ENCODE measurements around the gene SNRNP40. TPM values are rescaled to one million over a fixed set of nuclear protein-coding genes. Genes with fewer than 3 reads are reported as not detected.

SNRNP40 gene
- total and polyA plus RNA-seq, 9 donors = 26.0 to 62.3 (median 43.2) TPM

- Histone ChIP-seq H3K36me3 (no peaks in the 10 kb centered on the region), H3K27ac (no peak overlapping the region), H3K27me3 (no peaks in the 10 kb centered on the region), H3K4me1 (ENCODE audit: insufficient read depth) (no peaks in the 10 kb centered on the region), H3K9me3 (no peaks in the 10 kb centered on the region), H3K4me3 (no peak overlapping the region)
- intact Hi-C loops (cut with DNase I) = no loop called here
- 36 to 50% (median 38%) methylated on average over 3 of the region's 3 CpGs for WGBS, 3 donors
- no peak for DNase-seq
- no peak for TF ChIP-seq EP300 (IDR thresholded peaks at IDR 0.05)
- TF ChIP-seq, protein P1, sequence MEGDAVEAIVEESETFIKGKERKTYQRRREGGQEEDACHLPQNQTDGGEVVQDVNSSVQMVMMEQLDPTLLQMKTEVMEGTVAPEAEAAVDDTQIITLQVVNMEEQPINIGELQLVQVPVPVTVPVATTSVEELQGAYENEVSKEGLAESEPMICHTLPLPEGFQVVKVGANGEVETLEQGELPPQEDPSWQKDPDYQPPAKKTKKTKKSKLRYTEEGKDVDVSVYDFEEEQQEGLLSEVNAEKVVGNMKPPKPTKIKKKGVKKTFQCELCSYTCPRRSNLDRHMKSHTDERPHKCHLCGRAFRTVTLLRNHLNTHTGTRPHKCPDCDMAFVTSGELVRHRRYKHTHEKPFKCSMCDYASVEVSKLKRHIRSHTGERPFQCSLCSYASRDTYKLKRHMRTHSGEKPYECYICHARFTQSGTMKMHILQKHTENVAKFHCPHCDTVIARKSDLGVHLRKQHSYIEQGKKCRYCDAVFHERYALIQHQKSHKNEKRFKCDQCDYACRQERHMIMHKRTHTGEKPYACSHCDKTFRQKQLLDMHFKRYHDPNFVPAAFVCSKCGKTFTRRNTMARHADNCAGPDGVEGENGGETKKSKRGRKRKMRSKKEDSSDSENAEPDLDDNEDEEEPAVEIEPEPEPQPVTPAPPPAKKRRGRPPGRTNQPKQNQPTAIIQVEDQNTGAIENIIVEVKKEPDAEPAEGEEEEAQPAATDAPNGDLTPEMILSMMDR (IDR thresholded peaks at IDR 0.05) = no peak
- no peak for TF ChIP-seq POLR2A (IDR thresholded peaks at IDR 0.05)
These were observed 66.2 kb downstream of the SNRNP40 start for GRCh38 chr1:31230378-31230777.

DNA sequence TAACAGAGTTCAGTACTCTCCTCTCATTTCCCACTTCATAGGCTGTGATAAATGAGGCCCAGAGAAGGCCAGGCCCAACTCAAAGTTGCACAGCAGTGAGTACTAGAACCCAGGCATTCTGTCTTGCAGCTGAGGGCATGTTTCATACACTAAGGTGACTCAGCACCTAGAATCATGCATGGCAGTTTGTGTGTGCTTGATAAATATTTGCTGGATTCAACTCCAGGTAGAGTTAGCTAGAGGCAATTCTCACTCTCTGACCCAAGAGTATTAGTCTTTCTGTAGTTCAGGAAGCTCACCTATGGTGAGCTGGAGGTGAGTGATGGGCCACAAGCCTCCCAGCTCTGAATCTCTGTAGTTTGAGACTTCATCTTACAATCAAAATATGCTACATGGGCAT lies 67.6 kb downstream of the SNRNP40 start:
- H3K4me1 ChIP-seq (ENCODE audit: insufficient read depth) = no peaks in the 10 kb centered on the region
- H3K9me3 ChIP-seq = no peaks in the 10 kb centered on the region
- TF ChIP-seq, protein P1 (IDR thresholded peaks at IDR 0.05) = no peak
- TF ChIP-seq EP300 (IDR thresholded peaks at IDR 0.05) (no peak), POLR2A (IDR thresholded peaks at IDR 0.05) (no peak)
- no peaks in the 10 kb centered on the region for H3K36me3 ChIP-seq
- H3K4me3 ChIP-seq = no peak overlapping the region
- no peak for DNase-seq
- intact Hi-C loops (cut with DNase I) = no loop called here
- no peak overlapping the region for H3K27ac ChIP-seq
- H3K27me3 ChIP-seq = no peaks in the 10 kb centered on the region

DNA sequence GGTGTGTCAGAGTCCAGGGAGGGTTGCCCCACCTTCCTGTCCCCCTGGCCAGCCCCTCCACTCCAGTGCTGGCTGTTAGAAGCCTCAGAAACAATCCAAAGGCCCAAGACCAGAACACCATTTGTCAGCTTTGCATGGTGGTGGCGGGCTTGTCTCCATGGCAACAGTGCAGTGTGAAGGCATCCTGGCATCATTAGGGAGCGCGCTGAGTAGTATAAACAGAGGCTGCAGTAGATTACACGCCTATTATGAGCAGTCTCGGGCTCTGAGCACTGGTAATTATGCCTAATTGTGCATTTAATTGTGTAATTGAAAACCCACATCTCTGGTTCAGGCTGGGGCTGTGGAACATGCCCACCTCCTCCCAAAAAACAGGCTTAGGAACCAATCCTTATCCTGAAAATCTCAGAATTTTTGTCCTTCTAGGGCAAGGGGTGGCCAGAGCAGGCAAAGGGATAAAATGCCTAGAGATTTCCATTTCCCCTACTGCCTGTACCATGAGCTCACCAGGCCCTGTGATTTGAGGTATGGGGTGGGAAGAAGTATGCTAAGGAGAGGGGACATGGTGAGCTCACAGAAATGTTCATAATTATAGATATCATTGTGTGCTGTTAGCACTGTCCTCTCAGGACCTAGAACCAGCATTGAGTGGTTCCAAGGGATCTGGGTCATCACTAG lies 68.6 kb downstream of the SNRNP40 start:
- 81 to 85% (median 84%) methylated on average over 5 of the region's 5 CpGs for WGBS, 3 donors

GRCh38 chr1:31224068-31224467 lies 72.5 kb downstream of the SNRNP40 start:
- no peak for DNase-seq
- intact Hi-C loops (cut with DNase I) = no loop called here

More for the DNA sequence above, 68.6 kb downstream of the SNRNP40 start:
- Histone ChIP-seq H3K27ac (no peak overlapping the region), H3K36me3 (no peaks in the 10 kb centered on the region), H3K27me3 (no peaks in the 10 kb centered on the region), H3K4me1 (ENCODE audit: insufficient read depth) (no peaks in the 10 kb centered on the region), H3K4me3 (no peak overlapping the region), H3K9me3 (no peaks in the 10 kb centered on the region)
- TF ChIP-seq EP300 (IDR thresholded peaks at IDR 0.05) (no peak), POLR2A (IDR thresholded peaks at IDR 0.05) (no peak)
- TF ChIP-seq, protein P1 (IDR thresholded peaks at IDR 0.05) = no peak
- intact Hi-C loops (cut with DNase I) = no loop called here
- DNase-seq = no peak

More at GRCh38 chr1:31224068-31224467, 72.5 kb downstream of the SNRNP40 start:
- 14 to 15% (median 14%) methylated on average over 9 of the region's 9 CpGs for WGBS, 3 donors
- Histone ChIP-seq H3K36me3 (no peaks in the 10 kb centered on the region), H3K27me3 (no peaks in the 10 kb centered on the region), H3K9me3 (no peaks in the 10 kb centered on the region), H3K27ac (no peak overlapping the region), H3K4me1 (ENCODE audit: insufficient read depth) (no peaks in the 10 kb centered on the region), H3K4me3 (no peak overlapping the region)
- TF ChIP-seq EP300 (IDR thresholded peaks at IDR 0.05) (no peak), POLR2A (IDR thresholded peaks at IDR 0.05) (no peak)
- TF ChIP-seq, protein P1 (IDR thresholded peaks at IDR 0.05) = no peak
